K562 (cell line): ENCODE data around the gene FOXK2. TPM values are rescaled to one million over a fixed set of nuclear protein-coding genes. Genes with fewer than 3 reads are reported as not detected.

Experiments used
- ATF7 ChIP-seq: fragments of 450-650 bp; IDR thresholded peaks from 2 replicates; pipeline ENCODE4 v1.7.1; 2014; ENCODE audit warnings: mild to moderate bottlenecking, moderate library complexity
- CBFA2T3 ChIP-seq: fragments of 450-650 bp; IDR thresholded peaks from 2 replicates; pipeline ENCODE4 v1.6.1; 2017
- CBX2 ChIP-seq: fragments of 200-600 bp; sonication (generic); IDR thresholded peaks from one replicate; pipeline ENCODE4 v1.6.1; 2012; ENCODE audit warnings: mild to moderate bottlenecking, low read length, inconsistent platforms; ENCODE audit not compliant: insufficient read depth, poor library complexity, severe bottlenecking
- CHD1 ChIP-seq: fragments of 200-600 bp; sonication (generic); IDR thresholded peaks from one replicate; pipeline ENCODE4 v1.6.1; 2012; ENCODE audit warnings: mild to moderate bottlenecking, moderate library complexity, low read length, inconsistent platforms
- DDX20 ChIP-seq: fragments of 450-650 bp; IDR thresholded peaks from 2 replicates; pipeline ENCODE4 v1.6.1; 2016; ENCODE audit warnings: missing genetic modification characterization, low read depth, mild to moderate bottlenecking, missing compliant biosample characterization, moderate library complexity
- ELF1 ChIP-seq: fragments of 200-800 bp; sonication (Bioruptor generic); IDR thresholded peaks from 2 replicates; pipeline ENCODE4 v1.6.1; 2016; ENCODE audit warnings: missing genetic modification characterization, missing compliant biosample characterization
- HLTF ChIP-seq: fragments of 450-650 bp; IDR thresholded peaks from 2 replicates; pipeline ENCODE4 v1.6.1; 2016
- MAFF ChIP-seq: IDR thresholded peaks from 2 replicates; pipeline ENCODE4 v1.6.1; 2012; ENCODE audit warnings: low read length, improper control_type of control experiment
- MAFK ChIP-seq: IDR thresholded peaks from 2 replicates; pipeline ENCODE4 v1.6.1; 2011; ENCODE audit warnings: low read length, improper control_type of control experiment
- MEIS2 ChIP-seq: fragments of 450-650 bp; IDR thresholded peaks from 2 replicates; pipeline ENCODE4 v1.6.1; 2014; ENCODE audit warnings: mild to moderate bottlenecking; ENCODE audit not compliant: partially characterized antibody
- NELFE ChIP-seq: IDR thresholded peaks from 2 replicates; pipeline ENCODE4 v1.6.1; 2011; ENCODE audit warnings: mild to moderate bottlenecking; ENCODE audit not compliant: insufficient read depth, insufficient read length
- SMAD2 ChIP-seq: fragments of 150-350 bp; IDR thresholded peaks from 2 replicates; pipeline ENCODE4 v1.6.1; 2014; ENCODE audit warnings: low read depth, mild to moderate bottlenecking, low read length
- SMARCA5 ChIP-seq: fragments of 450-650 bp; IDR thresholded peaks from 2 replicates; pipeline ENCODE4 v1.6.1; 2016
- SMARCE1 ChIP-seq: fragments of 450-650 bp; IDR thresholded peaks from 2 replicates; pipeline ENCODE4 v1.7.1; 2016; ENCODE audit warnings: mild to moderate bottlenecking
- SPI1 ChIP-seq: IDR thresholded peaks from 2 replicates; pipeline ENCODE4 v1.6.1; 2011; ENCODE audit warnings: low read depth, low read length, control low read depth, borderline replicate concordance
- STAG1 ChIP-seq: sonication (generic); formaldehyde crosslinking; IDR thresholded peaks from 2 replicates; pipeline ENCODE4 v1.5.0; 2020; ENCODE audit warnings: missing genetic modification reagents, borderline replicate concordance
- TAF1 ChIP-seq: IDR thresholded peaks from 2 replicates; pipeline ENCODE4 v1.6.1; 2011; ENCODE audit warnings: mild to moderate bottlenecking, low read length, moderate library complexity; ENCODE audit not compliant: insufficient read depth, control insufficient read depth, severe bottlenecking; ENCODE audit errors: extremely low read depth
- XRCC3 ChIP-seq: fragments of 450-650 bp; IDR thresholded peaks from 2 replicates; pipeline ENCODE4 v1.6.1; 2017; ENCODE audit warnings: mild to moderate bottlenecking, moderate library complexity
- ZBTB7A ChIP-seq: IDR thresholded peaks from 2 replicates; pipeline ENCODE4 v1.6.1; 2011; ENCODE audit warnings: low read depth, mild to moderate bottlenecking, low read length, moderate library complexity, borderline replicate concordance; ENCODE audit not compliant: control insufficient read depth
- ZKSCAN3 ChIP-seq: fragments of 250-450 bp; sonication (Bioruptor Pico); IDR thresholded peaks from 2 replicates; pipeline ENCODE4 v1.4.0; 2020
- ZNF12 ChIP-seq: sonication (generic); formaldehyde crosslinking; IDR thresholded peaks from 2 replicates; pipeline ENCODE4 v1.4.0; 2020; ENCODE audit warnings: mild to moderate bottlenecking, missing genetic modification reagents
- ZNF57 ChIP-seq: fragments of 450-650 bp; formaldehyde crosslinking; IDR thresholded peaks from 2 replicates; pipeline ENCODE4 v1.4.0; 2020; ENCODE audit warnings: mild to moderate bottlenecking, moderate library complexity
- ZNF75A ChIP-seq: fragments of 450-650 bp; formaldehyde crosslinking; IDR thresholded peaks from 2 replicates; pipeline ENCODE4 v1.4.0; 2020; ENCODE audit warnings: mild to moderate bottlenecking
- polyA plus RNA-seq, 8 experiments: library from polyadenylated mRNA; depleted of rRNA in 4 of 8; stranded (reverse) in 5 of 8; unstranded in 3 of 8; fragments of >200 nt; fragmentation: Nextera tagmentation in 2 of 8; fragmentation: Illumina TruSeq in 1 of 8; extraction: Ambion mirVana in 2 of 8; extraction: Trizol in 1 of 8; gene quantifications; 2 replicates each; pipeline versions ENCODE4 v1.2.1 to v1.2.3, GENCODE V29; 2011 to 2014; ENCODE audit warnings: inconsistent platforms in 1 of 8, missing spikeins in 1 of 8
- total RNA-seq, 7 experiments: library from RNA; depleted of rRNA in 6 of 7; stranded (reverse); fragments of >200 nt in 6 of 7; fragmentation: Illumina TruSeq in 2 of 7; extraction: Trizol in 2 of 7; gene quantifications; 2 replicates each; pipeline versions ENCODE4 v1.2.1 to v1.2.3, GENCODE V29; 2011 to 2021; ENCODE audit warnings: low replicate concordance in 1 of 7
- TF ChIP-seq, protein P1 (sequence below), 2 experiments: IDR thresholded peaks; 2 replicates each; pipeline ENCODE4 v1.6.1; 2012; ENCODE audit warnings: improper control_type of control experiment in 2 of 2, low read depth in 2 of 2, low read length in 2 of 2, borderline replicate concordance in 1 of 2
- TF ChIP-seq, protein P2 (sequence below), 2 experiments: fragments of 150-350 bp in 1 of 2; IDR thresholded peaks; 2 replicates each; pipeline ENCODE4 v1.6.1; 2012 to 2016; ENCODE audit warnings: low read depth in 2 of 2, low read length in 2 of 2, mild to moderate bottlenecking in 1 of 2, moderate library complexity in 1 of 2

The FOXK2 gene
- total and polyA plus RNA-seq, 9 of the 15 experiments (the other 6 are each of a cell fraction or from before 2014, with no cell fraction given): 3.0 to 86.0 (median 44.1) TPM

DNA sequence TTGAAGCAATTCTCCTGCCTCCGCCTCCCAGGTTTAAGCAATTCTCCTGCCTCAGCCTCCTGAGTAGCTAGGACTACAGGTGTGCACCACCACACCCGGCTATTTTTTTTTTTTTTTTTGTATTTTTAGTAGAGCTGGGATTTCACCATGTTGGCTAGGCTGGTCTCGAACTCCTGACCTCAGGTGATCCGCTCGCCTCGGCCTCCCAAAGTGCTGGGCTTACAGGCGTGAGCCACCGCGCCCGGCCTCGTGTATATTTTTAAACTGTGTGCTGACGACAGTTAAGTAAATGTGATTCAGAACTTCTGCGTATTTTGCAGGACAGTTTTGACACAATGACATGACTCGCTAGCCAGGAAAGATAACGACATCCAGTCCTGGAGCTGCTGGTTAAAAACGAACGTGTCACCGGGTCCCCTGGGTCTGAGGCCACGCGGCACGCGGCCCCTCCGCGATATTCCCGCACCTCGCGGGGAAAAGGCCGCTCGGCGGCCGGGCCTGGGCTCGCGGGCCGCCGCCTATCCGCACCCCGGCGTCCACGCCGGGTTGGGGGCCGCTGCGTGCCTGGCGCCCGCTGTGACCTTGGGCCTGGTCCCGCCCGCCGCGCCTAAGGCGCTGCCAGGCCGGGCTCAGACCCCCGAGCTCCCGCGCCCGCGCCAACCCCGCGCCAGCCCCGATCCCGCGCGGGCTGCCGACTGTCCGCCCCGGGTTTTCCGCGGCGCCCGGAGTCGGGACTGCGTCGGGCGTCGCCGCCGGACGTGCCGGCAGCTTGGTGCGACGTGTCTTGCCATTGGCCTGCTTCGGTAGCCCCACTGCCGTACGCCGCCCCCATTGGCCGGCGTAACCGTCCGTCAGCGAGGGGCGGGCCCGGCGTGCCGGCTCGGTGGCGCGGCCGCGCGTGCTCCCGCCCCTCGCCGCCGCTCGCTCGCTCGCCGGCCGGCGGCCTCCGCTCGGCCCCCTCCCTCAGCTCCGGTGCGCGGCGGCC is at the start of gene FOXK2 (continued):
- TF ChIP-seq ATF7: peak; percentile 75
- TF ChIP-seq STAG1 (CRISPR knock-in tag): no peak
- TF ChIP-seq, protein P1, sequence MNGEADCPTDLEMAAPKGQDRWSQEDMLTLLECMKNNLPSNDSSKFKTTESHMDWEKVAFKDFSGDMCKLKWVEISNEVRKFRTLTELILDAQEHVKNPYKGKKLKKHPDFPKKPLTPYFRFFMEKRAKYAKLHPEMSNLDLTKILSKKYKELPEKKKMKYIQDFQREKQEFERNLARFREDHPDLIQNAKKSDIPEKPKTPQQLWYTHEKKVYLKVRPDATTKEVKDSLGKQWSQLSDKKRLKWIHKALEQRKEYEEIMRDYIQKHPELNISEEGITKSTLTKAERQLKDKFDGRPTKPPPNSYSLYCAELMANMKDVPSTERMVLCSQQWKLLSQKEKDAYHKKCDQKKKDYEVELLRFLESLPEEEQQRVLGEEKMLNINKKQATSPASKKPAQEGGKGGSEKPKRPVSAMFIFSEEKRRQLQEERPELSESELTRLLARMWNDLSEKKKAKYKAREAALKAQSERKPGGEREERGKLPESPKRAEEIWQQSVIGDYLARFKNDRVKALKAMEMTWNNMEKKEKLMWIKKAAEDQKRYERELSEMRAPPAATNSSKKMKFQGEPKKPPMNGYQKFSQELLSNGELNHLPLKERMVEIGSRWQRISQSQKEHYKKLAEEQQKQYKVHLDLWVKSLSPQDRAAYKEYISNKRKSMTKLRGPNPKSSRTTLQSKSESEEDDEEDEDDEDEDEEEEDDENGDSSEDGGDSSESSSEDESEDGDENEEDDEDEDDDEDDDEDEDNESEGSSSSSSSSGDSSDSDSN (IDR thresholded peaks at IDR 0.05; ENCODE audit: borderline replicate concordance in 1 of 2, low read depth in 2 of 2, low read length in 2 of 2): no peak
- no peak for TF ChIP-seq ZNF57 (CRISPR knock-in tag)
- TF ChIP-seq ZNF12 (CRISPR knock-in tag): no peak
- TF ChIP-seq MEIS2: peak; percentile 58
- no peak for TF ChIP-seq SPI1
- no peak for TF ChIP-seq CHD1
- TF ChIP-seq ZNF75A (CRISPR knock-in tag): no peak
- TF ChIP-seq SMARCE1: peak; percentile 73
- no peak for TF ChIP-seq ZKSCAN3
- no peak for TF ChIP-seq NELFE
- peak; percentile 55 for TF ChIP-seq TAF1
- TF ChIP-seq SMARCA5: peak; percentile 95
- TF ChIP-seq HLTF: 0 out of 2 replicates have a peak, but pooled peaks have one; percentile 80
- no peak for TF ChIP-seq DDX20 (tag)
- no peak for TF ChIP-seq MAFF
- TF ChIP-seq ELF1 (tag): no peak
- no peak for TF ChIP-seq XRCC3
- peak; percentile 94 for TF ChIP-seq ZBTB7A
- TF ChIP-seq, protein P2, sequence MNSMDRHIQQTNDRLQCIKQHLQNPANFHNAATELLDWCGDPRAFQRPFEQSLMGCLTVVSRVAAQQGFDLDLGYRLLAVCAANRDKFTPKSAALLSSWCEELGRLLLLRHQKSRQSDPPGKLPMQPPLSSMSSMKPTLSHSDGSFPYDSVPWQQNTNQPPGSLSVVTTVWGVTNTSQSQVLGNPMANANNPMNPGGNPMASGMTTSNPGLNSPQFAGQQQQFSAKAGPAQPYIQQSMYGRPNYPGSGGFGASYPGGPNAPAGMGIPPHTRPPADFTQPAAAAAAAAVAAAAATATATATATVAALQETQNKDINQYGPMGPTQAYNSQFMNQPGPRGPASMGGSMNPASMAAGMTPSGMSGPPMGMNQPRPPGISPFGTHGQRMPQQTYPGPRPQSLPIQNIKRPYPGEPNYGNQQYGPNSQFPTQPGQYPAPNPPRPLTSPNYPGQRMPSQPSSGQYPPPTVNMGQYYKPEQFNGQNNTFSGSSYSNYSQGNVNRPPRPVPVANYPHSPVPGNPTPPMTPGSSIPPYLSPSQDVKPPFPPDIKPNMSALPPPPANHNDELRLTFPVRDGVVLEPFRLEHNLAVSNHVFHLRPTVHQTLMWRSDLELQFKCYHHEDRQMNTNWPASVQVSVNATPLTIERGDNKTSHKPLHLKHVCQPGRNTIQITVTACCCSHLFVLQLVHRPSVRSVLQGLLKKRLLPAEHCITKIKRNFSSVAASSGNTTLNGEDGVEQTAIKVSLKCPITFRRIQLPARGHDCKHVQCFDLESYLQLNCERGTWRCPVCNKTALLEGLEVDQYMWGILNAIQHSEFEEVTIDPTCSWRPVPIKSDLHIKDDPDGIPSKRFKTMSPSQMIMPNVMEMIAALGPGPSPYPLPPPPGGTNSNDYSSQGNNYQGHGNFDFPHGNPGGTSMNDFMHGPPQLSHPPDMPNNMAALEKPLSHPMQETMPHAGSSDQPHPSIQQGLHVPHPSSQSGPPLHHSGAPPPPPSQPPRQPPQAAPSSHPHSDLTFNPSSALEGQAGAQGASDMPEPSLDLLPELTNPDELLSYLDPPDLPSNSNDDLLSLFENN (IDR thresholded peaks at IDR 0.05; ENCODE audit: low read depth in 2 of 2, low read length in 2 of 2): no peak
- TF ChIP-seq SMAD2: no peak
- no peak for TF ChIP-seq MAFK
- TF ChIP-seq CBX2: no peak
- TF ChIP-seq CBFA2T3: no peak
